ENCODE data around the gene SPINDOC.
"Not testable (repeated sequence)": the region's sequence is repeated elsewhere in the genome, so short reads cannot be mapped to it uniquely, and the experiment has no call there.

The SPINDOC gene

GRCh38 chr11:63813035-63813562 lies at the start of gene SPINDOC:
Gene SPINDOC, plus strand, starts transcription at chr11:63813456. Its CDS starts 231 bp downstream, at chr11:63813687.
- peak; percentile 90 for DNase-seq

- DNase-seq = no peak
Observed at GRCh38 chr11:63763496-63764339, 49.5 kb upstream of the SPINDOC start.

GRCh38 chr11:63764340-63764678 lies 48.9 kb upstream of the SPINDOC start:
- no peak for DNase-seq

- DNase-seq = no peak
Observed at GRCh38 chr11:63764679-63765647, 48.3 kb upstream of the SPINDOC start.

- DNase-seq = no peak
Observed at GRCh38 chr11:63765688-63766241, 47.5 kb upstream of the SPINDOC start.

GRCh38 chr11:63766531-63767235 lies 46.6 kb upstream of the SPINDOC start:
- no peak for DNase-seq

GRCh38 chr11:63767267-63767564 lies 46.0 kb upstream of the SPINDOC start:
- DNase-seq = no peak

GRCh38 chr11:63767565-63768236 lies 45.6 kb upstream of the SPINDOC start:
- peak; percentile 50 for DNase-seq

GRCh38 chr11:63768237-63769041 lies 44.8 kb upstream of the SPINDOC start, which contains the start of gene ZFTA:
Gene ZFTA, minus strand, starts transcription at chr11:63768775. Its CDS starts 153 bp downstream, at chr11:63768622.
- DNase-seq = peak; percentile 24

- no peak for DNase-seq
Observed at GRCh38 chr11:63769042-63769713, 44.1 kb upstream of the SPINDOC start.

- no peak for DNase-seq
Observed at GRCh38 chr11:63769714-63770455, 43.4 kb upstream of the SPINDOC start.

GRCh38 chr11:63770763-63771162 lies 42.5 kb upstream of the SPINDOC start:
- DNase-seq = no peak

GRCh38 chr11:63771741-63772318 lies 41.4 kb upstream of the SPINDOC start:
- not testable (repeated sequence) for DNase-seq

- DNase-seq = no peak
Observed at GRCh38 chr11:63775191-63775590, 38.1 kb upstream of the SPINDOC start.

GRCh38 chr11:63779039-63779438 lies 34.2 kb upstream of the SPINDOC start:
- no peak for DNase-seq

- no peak for DNase-seq
Observed at GRCh38 chr11:63782749-63783148, 30.5 kb upstream of the SPINDOC start.

- no peak for DNase-seq
Observed at GRCh38 chr11:63783925-63784592, 29.2 kb upstream of the SPINDOC start.

- no peak for DNase-seq
Observed at GRCh38 chr11:63785823-63786222, 27.4 kb upstream of the SPINDOC start.

All from NCI-H774 (cell line).